Transverse colon (tissue), 4 donors: ENCODE results near the gene CTSC.

ENCODE experiments used
- POLR2A ChIP-seq: fragments of 450-650 bp; IDR thresholded peaks from one replicate; pipeline ENCODE4 v1.6.1; 2016; ENCODE audit warnings: antibody characterized with exemption, mild to moderate bottlenecking, moderate library complexity
- POLR2AphosphoS5 ChIP-seq, 3 donors: sonication (generic); formaldehyde crosslinking; IDR thresholded peaks; one replicate each; pipeline ENCODE4 v1.6.1; 2016; ENCODE audit warnings: antibody characterized with exemption in 3 of 3
- TF ChIP-seq, protein P1 (sequence below), 5 experiments: fragments of 200-600 bp in 3 of 5; fragments of 450-650 bp in 2 of 5; sonication (generic) in 3 of 5; IDR thresholded peaks; 1 replicate in 2 of 5; 2 replicates in 3 of 5; pipeline ENCODE4 v1.5.1; 2016 to 2017; ENCODE audit warnings: antibody characterized with exemption in 5 of 5, inconsistent platforms in 3 of 5, mild to moderate bottlenecking in 2 of 5, moderate library complexity in 1 of 5

DNA sequence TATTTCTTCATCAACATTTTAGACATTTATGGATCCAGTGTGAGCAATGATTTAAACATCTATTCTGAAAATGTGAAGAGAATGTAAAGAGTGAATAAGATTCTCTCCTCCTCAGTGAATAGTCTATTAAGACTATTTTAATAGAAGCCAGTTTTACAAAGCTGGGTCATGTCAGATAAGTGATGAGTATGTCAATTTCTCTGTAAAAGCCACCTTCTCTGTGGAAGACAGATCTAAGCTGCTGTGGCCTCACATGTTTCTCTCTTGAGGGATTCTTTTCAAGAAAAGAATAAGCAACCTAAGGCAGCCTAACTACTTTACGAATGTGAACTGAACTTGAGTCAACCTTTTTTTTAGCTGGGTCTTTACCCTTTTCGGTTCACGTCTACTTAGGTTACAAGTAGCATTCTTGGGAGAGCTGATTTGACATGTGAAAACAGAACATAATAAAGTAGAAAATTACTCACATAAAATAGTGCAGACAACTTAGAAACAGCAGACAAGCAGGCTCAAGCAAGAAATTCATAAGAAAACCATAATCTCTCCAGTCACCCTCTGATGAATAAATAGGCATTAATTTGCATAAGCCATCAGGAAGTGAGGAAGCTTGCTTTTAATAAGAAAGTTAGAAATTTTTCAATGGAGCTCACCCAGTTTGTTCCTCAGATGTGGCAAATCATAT is 9.9 kb downstream of the CTSC start:
- no peak for TF ChIP-seq POLR2A
- TF ChIP-seq, protein P1, sequence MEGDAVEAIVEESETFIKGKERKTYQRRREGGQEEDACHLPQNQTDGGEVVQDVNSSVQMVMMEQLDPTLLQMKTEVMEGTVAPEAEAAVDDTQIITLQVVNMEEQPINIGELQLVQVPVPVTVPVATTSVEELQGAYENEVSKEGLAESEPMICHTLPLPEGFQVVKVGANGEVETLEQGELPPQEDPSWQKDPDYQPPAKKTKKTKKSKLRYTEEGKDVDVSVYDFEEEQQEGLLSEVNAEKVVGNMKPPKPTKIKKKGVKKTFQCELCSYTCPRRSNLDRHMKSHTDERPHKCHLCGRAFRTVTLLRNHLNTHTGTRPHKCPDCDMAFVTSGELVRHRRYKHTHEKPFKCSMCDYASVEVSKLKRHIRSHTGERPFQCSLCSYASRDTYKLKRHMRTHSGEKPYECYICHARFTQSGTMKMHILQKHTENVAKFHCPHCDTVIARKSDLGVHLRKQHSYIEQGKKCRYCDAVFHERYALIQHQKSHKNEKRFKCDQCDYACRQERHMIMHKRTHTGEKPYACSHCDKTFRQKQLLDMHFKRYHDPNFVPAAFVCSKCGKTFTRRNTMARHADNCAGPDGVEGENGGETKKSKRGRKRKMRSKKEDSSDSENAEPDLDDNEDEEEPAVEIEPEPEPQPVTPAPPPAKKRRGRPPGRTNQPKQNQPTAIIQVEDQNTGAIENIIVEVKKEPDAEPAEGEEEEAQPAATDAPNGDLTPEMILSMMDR (IDR thresholded peaks at IDR 0.05) = no peak
- TF ChIP-seq POLR2AphosphoS5 (IDR thresholded peaks at IDR 0.05) = no peak
